ENCODE measurements around the gene LUC7L2.
A peak's percentile ranks its signal among the peaks of the same experiment; 100 is the strongest.

DNA sequence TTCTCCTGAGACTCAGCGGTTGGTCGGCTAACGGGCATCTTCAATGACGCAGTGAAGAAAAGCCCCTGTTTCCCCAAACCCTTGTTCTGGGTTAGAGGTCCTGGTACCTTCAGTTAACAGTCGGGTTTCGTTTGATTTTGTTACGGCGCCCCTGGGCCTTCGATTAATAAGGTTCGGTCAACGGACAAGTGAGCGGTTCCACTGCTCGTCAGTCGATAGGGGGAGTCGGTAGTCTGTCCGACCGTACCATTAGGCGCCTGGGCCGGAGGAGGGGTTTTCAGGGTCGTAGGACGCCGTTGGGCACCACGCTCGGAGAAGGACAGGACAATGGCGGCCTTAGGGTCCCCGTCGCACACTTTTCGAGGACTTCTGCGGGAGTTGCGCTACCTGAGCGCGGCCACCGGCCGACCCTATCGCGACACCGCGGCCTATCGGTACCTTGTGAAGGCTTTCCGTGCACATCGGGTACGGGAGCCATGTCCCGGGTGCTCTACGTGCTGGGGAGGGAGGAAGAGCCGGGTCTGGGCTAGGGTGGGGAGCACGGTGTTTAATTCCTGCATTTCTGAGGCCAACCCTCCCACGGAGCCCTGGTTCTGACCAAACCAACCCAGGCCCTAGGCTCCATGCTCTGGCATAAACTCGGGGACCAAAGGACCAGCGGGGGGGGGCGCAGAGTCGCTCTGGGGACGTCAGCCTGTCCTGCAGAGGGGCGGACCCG is 18.5 kb upstream of the LUC7L2 start, which contains the start of gene FMC1:
- peak; percentile 84 to 91 (median 89) for TF ChIP-seq POLR2AphosphoS5 (IDR thresholded peaks at IDR 0.05)
- peak in 1 of 3 donors; percentile 16 for TF ChIP-seq POLR2A (IDR thresholded peaks at IDR 0.05)
